ENCODE data around the gene PSD4.

DNA sequence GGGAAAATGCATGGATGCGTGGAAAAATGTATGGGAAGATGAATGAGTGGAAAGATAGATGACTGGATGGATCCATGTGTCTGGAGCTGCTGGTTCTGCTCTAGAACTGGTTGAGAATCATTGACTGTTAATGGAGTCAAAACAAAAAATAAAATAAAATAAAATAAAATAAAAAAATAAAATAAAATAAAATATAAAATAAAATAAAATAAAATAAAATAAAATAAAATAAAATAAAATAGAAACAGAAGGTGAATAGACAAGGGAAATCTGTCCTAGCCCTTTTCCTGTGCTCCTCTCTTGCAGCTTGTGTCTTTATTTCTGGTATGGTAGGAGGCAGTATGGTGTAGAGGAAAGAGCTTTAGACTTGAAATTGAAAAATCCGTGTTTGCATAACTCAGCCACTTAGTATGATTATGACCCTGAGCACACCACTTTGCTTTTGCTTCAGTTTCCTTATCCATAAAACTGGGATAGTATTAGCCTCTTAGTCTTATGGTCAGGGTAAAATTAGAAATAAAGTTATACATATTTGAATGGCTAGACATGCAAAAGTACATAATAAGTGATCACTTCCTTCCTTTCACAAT is 51.0 kb downstream of the PSD4 start:
- TF ChIP-seq, protein P1, sequence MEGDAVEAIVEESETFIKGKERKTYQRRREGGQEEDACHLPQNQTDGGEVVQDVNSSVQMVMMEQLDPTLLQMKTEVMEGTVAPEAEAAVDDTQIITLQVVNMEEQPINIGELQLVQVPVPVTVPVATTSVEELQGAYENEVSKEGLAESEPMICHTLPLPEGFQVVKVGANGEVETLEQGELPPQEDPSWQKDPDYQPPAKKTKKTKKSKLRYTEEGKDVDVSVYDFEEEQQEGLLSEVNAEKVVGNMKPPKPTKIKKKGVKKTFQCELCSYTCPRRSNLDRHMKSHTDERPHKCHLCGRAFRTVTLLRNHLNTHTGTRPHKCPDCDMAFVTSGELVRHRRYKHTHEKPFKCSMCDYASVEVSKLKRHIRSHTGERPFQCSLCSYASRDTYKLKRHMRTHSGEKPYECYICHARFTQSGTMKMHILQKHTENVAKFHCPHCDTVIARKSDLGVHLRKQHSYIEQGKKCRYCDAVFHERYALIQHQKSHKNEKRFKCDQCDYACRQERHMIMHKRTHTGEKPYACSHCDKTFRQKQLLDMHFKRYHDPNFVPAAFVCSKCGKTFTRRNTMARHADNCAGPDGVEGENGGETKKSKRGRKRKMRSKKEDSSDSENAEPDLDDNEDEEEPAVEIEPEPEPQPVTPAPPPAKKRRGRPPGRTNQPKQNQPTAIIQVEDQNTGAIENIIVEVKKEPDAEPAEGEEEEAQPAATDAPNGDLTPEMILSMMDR (IDR thresholded peaks at IDR 0.05): no peak
- TF ChIP-seq POLR2A (IDR thresholded peaks at IDR 0.05): no peak
- TF ChIP-seq POLR2AphosphoS5 (IDR thresholded peaks at IDR 0.05): no peak
